K562 (cell line): ENCODE results near the gene GLYAT. TPM values are rescaled to one million over a fixed set of nuclear protein-coding genes. Genes with fewer than 3 reads are reported as not detected.

Experiments
- BCOR ChIP-seq: fragments of 450-650 bp; IDR thresholded peaks from 2 replicates; pipeline ENCODE4 v1.6.1; 2016
- CBX3 ChIP-seq, 2 experiments: IDR thresholded peaks; 1 replicate in 1 of 2; 2 replicates in 1 of 2; pipeline ENCODE4 v1.6.1; 2012; ENCODE audit warnings: inconsistent platforms in 2 of 2, low read length in 2 of 2, borderline replicate concordance in 1 of 2, control low read depth in 1 of 2
- CTBP1 ChIP-seq: fragments of 450-650 bp; IDR thresholded peaks from 2 replicates; pipeline ENCODE4 v1.6.1; 2016; ENCODE audit warnings: borderline replicate concordance
- CXXC5 ChIP-seq: fragments of 250-450 bp; sonication (Bioruptor Pico); IDR thresholded peaks from 2 replicates; pipeline ENCODE4 v1.8.0; 2022; ENCODE audit warnings: inconsistent platforms, mild to moderate bottlenecking, moderate library complexity
- DPF2 ChIP-seq: fragments of 450-650 bp; IDR thresholded peaks from 2 replicates; pipeline ENCODE4 v1.6.1; 2016
- EZH2 ChIP-seq: IDR thresholded peaks from 2 replicates; pipeline ENCODE4 v1.6.1; 2012; ENCODE audit warnings: low read depth, mild to moderate bottlenecking, inconsistent platforms, low read length, borderline replicate concordance
- GATAD2B ChIP-seq: fragments of 450-650 bp; IDR thresholded peaks from 2 replicates; pipeline ENCODE4 v1.6.1; 2017; ENCODE audit warnings: mild to moderate bottlenecking, borderline replicate concordance
- GTF2A2 ChIP-seq: IDR thresholded peaks from 2 replicates; pipeline ENCODE4 v1.6.1; 2016; ENCODE audit warnings: mild to moderate bottlenecking, missing genetic modification characterization, missing compliant biosample characterization
- HMGN3 ChIP-seq: IDR thresholded peaks from 2 replicates; pipeline ENCODE4 v1.6.1; 2011; ENCODE audit warnings: borderline replicate concordance, low read depth, mild to moderate bottlenecking, mixed read lengths, low read length; ENCODE audit not compliant: insufficient read length; ENCODE audit errors: extremely low read depth
- JUNB ChIP-seq: fragments of 450-650 bp; formaldehyde crosslinking; conservative IDR thresholded peaks from 2 replicates; pipeline ENCODE4 v1.4.0; 2020; ENCODE audit warnings: mild to moderate bottlenecking
- JUND ChIP-seq, 2 experiments: IDR thresholded peaks; 2 replicates in 1 of 2; 3 replicates in 1 of 2; pipeline ENCODE4 v1.6.1; 2011; ENCODE audit warnings: borderline replicate concordance in 2 of 2, low read depth in 2 of 2, low read length in 2 of 2, improper control_type of control experiment in 1 of 2, missing biosample characterization in 1 of 2, missing genetic modification characterization in 1 of 2, missing genetic modification reagents in 1 of 2
- MTA1 ChIP-seq: fragments of 450-650 bp; IDR thresholded peaks from 2 replicates; pipeline ENCODE4 v1.6.1; 2017; ENCODE audit warnings: borderline replicate concordance
- MYBL2 ChIP-seq, 2 experiments: fragments of 450-650 bp in 1 of 2; sonication (generic) in 1 of 2; formaldehyde crosslinking in 1 of 2; IDR thresholded peaks; 2 replicates each; pipeline versions ENCODE4 v1.6.1 to v1.8.1; 2017 to 2022; ENCODE audit warnings: borderline replicate concordance in 1 of 2, inconsistent platforms in 1 of 2, low read depth in 1 of 2, mild to moderate bottlenecking in 1 of 2, missing genetic modification reagents in 1 of 2, moderate library complexity in 1 of 2
- NEUROD1 ChIP-seq: fragments of 150-350 bp; IDR thresholded peaks from 2 replicates; pipeline ENCODE4 v1.6.1; 2014; ENCODE audit warnings: borderline replicate concordance, low read length, low read depth; ENCODE audit not compliant: partially characterized antibody
- POLR2AphosphoS5 ChIP-seq: IDR thresholded peaks from 2 replicates; pipeline ENCODE4 v1.6.1; 2011; ENCODE audit warnings: mild to moderate bottlenecking, low read depth, low read length, moderate library complexity; ENCODE audit not compliant: control insufficient read depth, insufficient read depth
- PTRF ChIP-seq: fragments of 450-650 bp; IDR thresholded peaks from 2 replicates; pipeline ENCODE4 v1.6.1; 2016; ENCODE audit warnings: mild to moderate bottlenecking, missing genetic modification characterization, missing compliant biosample characterization
- PYGO2 ChIP-seq: fragments of 450-650 bp; IDR thresholded peaks from 2 replicates; pipeline ENCODE4 v1.6.1; 2016; ENCODE audit warnings: mild to moderate bottlenecking, missing genetic modification characterization, moderate library complexity, missing compliant biosample characterization
- TBL1XR1 ChIP-seq, 2 experiments: IDR thresholded peaks; 2 replicates each; pipeline ENCODE4 v1.6.1; 2012; ENCODE audit warnings: improper control_type of control experiment in 2 of 2, low read length in 2 of 2, mild to moderate bottlenecking in 1 of 2
- TEAD1 ChIP-seq, 2 experiments: fragments of 450-650 bp in 1 of 2; sonication (generic) in 1 of 2; formaldehyde crosslinking; IDR thresholded peaks; 2 replicates each; pipeline versions ENCODE4 v1.4.0 to v1.8.0; 2020 to 2022; ENCODE audit warnings: mild to moderate bottlenecking in 2 of 2, missing genetic modification reagents in 1 of 2
- TRIM24 ChIP-seq, 2 experiments: fragments of 450-650 bp; IDR thresholded peaks; 2 replicates each; pipeline ENCODE4 v1.6.1; 2016
- ZEB2 ChIP-seq: fragments of 450-650 bp; IDR thresholded peaks from 2 replicates; pipeline ENCODE4 v1.6.1; 2016
- polyA plus RNA-seq, 8 experiments: library from polyadenylated mRNA; depleted of rRNA in 4 of 8; stranded (reverse) in 5 of 8; unstranded in 3 of 8; fragments of >200 nt; fragmentation: Nextera tagmentation in 2 of 8; fragmentation: Illumina TruSeq in 1 of 8; extraction: Ambion mirVana in 2 of 8; extraction: Trizol in 1 of 8; gene quantifications; 2 replicates each; pipeline versions ENCODE4 v1.2.1 to v1.2.3, GENCODE V29; 2011 to 2014; ENCODE audit warnings: inconsistent platforms in 1 of 8, missing spikeins in 1 of 8
- total RNA-seq, 7 experiments: library from RNA; depleted of rRNA in 6 of 7; stranded (reverse); fragments of >200 nt in 6 of 7; fragmentation: Illumina TruSeq in 2 of 7; extraction: Trizol in 2 of 7; gene quantifications; 2 replicates each; pipeline versions ENCODE4 v1.2.1 to v1.2.3, GENCODE V29; 2011 to 2021; ENCODE audit warnings: low replicate concordance in 1 of 7
- TF ChIP-seq, protein P1 (sequence below): sonication (generic); formaldehyde crosslinking; IDR thresholded peaks from 2 replicates; pipeline ENCODE4 v1.8.0; 2023; ENCODE audit warnings: mild to moderate bottlenecking, missing genetic modification reagents
- TF ChIP-seq, protein P2 (sequence below): sonication (generic); formaldehyde crosslinking; IDR thresholded peaks from 2 replicates; pipeline ENCODE4 v1.8.0; 2022; ENCODE audit warnings: missing genetic modification reagents, mild to moderate bottlenecking, moderate library complexity, borderline replicate concordance

The GLYAT gene
- total and polyA plus RNA-seq, 9 of the 15 experiments (the other 6 are each of a cell fraction or from before 2014, with no cell fraction given), result not detected

DNA sequence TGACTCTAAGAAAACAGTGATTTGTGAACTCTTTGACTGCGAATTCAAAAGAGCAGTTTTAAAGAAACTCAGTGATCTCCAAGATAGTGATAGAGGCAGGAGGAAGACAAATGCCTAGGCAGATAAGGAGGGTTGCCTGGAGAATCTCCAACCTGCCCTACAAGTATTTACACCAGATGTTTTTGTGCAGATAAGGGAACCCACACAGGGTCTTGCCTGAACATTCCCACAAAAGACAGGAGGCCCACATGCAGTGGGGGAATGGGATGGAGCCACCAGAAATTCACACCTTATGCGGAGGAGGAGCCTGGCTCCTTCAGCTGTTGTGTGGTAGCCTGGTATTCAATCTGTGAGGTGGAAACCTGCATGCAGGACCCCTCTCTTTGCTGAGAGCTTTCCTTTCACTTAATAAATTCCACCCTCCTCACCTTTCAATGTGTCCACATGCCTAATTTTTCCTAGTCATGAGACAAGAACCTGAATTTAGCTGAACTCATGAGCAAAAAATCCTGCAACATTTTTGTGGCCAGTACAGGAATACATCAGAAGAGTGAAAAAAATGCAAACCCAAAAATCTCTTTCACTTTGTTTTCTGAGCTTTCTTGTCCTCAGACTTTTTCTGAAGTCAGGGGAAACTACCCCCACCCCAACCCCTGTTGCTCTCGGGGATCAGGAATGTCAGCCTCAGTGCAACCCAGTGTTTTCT lies 8.1 kb upstream of the GLYAT start (continued):
- TF ChIP-seq BCOR, result 0 out of 2 replicates have a peak, but pooled peaks have one; percentile 37
- no peak for TF ChIP-seq JUNB (CRISPR knock-in tag)
- peak; percentile 13; the same call in 1 of the 2 replicates for TF ChIP-seq MYBL2 (IDR thresholded peaks at IDR 0.05; ENCODE audit: low read depth)
- no peak for TF ChIP-seq MYBL2 (CRISPR knock-in tag; IDR thresholded peaks at IDR 0.05; ENCODE audit: borderline replicate concordance)
- peak; percentile 91 for TF ChIP-seq ZEB2
- TF ChIP-seq, protein P1, sequence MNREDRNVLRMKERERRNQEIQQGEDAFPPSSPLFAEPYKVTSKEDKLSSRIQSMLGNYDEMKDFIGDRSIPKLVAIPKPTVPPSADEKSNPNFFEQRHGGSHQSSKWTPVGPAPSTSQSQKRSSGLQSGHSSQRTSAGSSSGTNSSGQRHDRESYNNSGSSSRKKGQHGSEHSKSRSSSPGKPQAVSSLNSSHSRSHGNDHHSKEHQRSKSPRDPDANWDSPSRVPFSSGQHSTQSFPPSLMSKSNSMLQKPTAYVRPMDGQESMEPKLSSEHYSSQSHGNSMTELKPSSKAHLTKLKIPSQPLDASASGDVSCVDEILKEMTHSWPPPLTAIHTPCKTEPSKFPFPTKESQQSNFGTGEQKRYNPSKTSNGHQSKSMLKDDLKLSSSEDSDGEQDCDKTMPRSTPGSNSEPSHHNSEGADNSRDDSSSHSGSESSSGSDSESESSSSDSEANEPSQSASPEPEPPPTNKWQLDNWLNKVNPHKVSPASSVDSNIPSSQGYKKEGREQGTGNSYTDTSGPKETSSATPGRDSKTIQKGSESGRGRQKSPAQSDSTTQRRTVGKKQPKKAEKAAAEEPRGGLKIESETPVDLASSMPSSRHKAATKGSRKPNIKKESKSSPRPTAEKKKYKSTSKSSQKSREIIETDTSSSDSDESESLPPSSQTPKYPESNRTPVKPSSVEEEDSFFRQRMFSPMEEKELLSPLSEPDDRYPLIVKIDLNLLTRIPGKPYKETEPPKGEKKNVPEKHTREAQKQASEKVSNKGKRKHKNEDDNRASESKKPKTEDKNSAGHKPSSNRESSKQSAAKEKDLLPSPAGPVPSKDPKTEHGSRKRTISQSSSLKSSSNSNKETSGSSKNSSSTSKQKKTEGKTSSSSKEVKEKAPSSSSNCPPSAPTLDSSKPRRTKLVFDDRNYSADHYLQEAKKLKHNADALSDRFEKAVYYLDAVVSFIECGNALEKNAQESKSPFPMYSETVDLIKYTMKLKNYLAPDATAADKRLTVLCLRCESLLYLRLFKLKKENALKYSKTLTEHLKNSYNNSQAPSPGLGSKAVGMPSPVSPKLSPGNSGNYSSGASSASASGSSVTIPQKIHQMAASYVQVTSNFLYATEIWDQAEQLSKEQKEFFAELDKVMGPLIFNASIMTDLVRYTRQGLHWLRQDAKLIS, result no peak
- TF ChIP-seq JUND (IDR thresholded peaks at IDR 0.05; ENCODE audit: borderline replicate concordance, low read depth, low read length), result peak; percentile 50; the same call in 1 of the 2 replicates
- no peak; the same call in 2 of the 3 replicates for TF ChIP-seq JUND (tag; IDR thresholded peaks at IDR 0.05; ENCODE audit: borderline replicate concordance, low read depth, low read length)
- peak; percentile 80 for TF ChIP-seq MTA1
- no peak for TF ChIP-seq GTF2A2 (tag)
- peak; percentile 92 for TF ChIP-seq DPF2
- peak in 1 of 2 experiments; percentile 90; a peak in 2 of 4 replicates for TF ChIP-seq TEAD1 (CRISPR knock-in tag; IDR thresholded peaks at IDR 0.05)
- peak; percentile 60; the same call in 1 of the 2 replicates for TF ChIP-seq POLR2AphosphoS5
- peak; percentile 46 for TF ChIP-seq NEUROD1
- TF ChIP-seq EZH2, result no peak
- peak in 1 of 2 experiments; percentile 72; a peak in 1 of 4 replicates for TF ChIP-seq TBL1XR1 (IDR thresholded peaks at IDR 0.05; ENCODE audit: low read length in 2 of 2)
- TF ChIP-seq TRIM24 (IDR thresholded peaks at IDR 0.05), result peak; percentile 78 to 91
- TF ChIP-seq CTBP1, result peak; percentile 88
- TF ChIP-seq GATAD2B, result no peak; the same call in 1 of the 2 replicates
- TF ChIP-seq CXXC5 (CRISPR knock-in tag), result peak; percentile 72
- TF ChIP-seq, protein P2, sequence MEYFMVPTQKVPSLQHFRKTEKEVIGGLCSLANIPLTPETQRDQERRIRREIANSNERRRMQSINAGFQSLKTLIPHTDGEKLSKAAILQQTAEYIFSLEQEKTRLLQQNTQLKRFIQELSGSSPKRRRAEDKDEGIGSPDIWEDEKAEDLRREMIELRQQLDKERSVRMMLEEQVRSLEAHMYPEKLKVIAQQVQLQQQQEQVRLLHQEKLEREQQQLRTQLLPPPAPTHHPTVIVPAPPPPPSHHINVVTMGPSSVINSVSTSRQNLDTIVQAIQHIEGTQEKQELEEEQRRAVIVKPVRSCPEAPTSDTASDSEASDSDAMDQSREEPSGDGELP, result peak; percentile 15; the same call in 1 of the 2 replicates
- peak; percentile 49 for TF ChIP-seq HMGN3
- TF ChIP-seq PTRF (tag), result no peak
- TF ChIP-seq PYGO2 (tag), result peak; percentile 77
- TF ChIP-seq CBX3 (IDR thresholded peaks at IDR 0.05; ENCODE audit: borderline replicate concordance in 1 of 2, low read length in 2 of 2), result no peak
